CD4-positive, alpha-beta T cell treated with Interleukin-2 at 100 ng/mL for 4 hours (primary cell): ENCODE measurements around the gene RBM15B.
"Not testable (repeated sequence)": the region's sequence is repeated elsewhere in the genome, so short reads cannot be mapped to it uniquely, and the experiment has no call there.

Source experiments
- DNase-seq: peaks from one replicate; pipeline ENCODE4 v3.0.0-alpha.2; 2020; ENCODE audit warnings: low spot score

Gene RBM15B, protein sequence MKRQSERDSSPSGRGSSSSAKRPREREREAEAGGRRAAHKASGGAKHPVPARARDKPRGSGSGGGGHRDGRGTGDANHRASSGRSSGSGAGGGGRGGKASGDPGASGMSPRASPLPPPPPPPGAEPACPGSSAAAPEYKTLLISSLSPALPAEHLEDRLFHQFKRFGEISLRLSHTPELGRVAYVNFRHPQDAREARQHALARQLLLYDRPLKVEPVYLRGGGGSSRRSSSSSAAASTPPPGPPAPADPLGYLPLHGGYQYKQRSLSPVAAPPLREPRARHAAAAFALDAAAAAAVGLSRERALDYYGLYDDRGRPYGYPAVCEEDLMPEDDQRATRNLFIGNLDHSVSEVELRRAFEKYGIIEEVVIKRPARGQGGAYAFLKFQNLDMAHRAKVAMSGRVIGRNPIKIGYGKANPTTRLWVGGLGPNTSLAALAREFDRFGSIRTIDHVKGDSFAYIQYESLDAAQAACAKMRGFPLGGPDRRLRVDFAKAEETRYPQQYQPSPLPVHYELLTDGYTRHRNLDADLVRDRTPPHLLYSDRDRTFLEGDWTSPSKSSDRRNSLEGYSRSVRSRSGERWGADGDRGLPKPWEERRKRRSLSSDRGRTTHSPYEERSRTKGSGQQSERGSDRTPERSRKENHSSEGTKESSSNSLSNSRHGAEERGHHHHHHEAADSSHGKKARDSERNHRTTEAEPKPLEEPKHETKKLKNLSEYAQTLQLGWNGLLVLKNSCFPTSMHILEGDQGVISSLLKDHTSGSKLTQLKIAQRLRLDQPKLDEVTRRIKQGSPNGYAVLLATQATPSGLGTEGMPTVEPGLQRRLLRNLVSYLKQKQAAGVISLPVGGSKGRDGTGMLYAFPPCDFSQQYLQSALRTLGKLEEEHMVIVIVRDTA

DNA sequence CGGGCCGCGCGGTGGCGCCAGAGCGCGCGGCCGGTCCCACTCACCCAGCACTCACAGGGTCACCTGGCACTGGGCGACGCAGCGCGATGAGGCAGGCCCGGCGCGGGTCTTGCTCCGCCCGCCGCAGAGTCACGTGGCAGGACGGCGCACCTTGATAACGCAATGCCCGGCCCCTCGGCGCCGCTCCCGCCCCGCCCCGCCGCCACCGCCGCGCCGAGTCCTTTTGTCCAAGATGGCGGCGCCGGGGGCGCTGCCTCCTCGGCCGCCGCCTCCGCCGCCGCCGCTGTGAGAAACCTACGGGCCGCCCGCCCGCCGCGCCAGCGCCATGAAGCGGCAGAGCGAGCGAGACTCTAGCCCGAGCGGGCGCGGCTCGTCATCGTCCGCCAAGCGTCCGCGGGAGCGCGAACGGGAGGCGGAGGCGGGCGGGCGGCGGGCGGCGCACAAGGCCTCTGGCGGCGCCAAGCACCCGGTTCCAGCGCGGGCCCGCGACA lies at the start of gene RBM15B:
Gene RBM15B (plus strand): TSS at position 211 of the 491 bp plus-strand sequence. CDS start 115 bp downstream, at position 326.
- DNase-seq = peak; percentile 97

DNA sequence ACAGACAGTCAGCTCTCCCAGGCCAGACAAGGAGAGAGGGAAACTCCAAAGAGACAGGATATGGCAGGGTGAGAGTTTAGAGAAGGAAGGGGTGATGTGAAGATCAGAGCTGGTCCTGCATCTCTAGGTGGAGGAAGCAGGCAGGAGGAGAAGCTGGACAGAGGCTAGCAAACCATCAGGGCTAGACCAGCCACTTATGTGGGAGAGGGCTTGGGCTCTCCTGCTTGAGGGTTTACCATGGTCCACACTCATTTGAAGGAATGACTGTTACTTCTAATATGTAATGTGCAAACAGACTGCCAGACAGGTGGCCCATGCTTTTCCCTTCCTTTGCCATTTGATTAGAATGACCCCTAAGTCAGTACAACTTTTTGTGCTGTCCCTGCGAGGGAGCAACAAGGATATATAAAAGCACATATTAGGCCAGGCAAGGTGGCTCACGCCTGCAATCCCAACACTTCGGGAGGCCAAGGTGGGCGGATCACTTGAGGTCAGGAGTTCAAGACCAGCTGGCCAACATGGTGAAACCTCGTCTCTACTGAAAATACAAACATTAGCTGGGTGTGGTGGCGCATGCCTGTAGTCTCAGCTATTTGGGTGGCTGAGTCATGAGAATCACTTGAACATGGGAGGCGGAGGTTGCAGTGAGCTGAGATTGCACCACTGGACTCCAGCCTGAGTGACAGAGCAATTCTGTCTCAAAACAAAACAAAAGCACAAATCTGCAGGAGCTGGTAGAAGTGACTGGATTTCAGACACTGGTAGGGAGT lies 47.0 kb upstream of the RBM15B start:
- no peak for DNase-seq

DNA sequence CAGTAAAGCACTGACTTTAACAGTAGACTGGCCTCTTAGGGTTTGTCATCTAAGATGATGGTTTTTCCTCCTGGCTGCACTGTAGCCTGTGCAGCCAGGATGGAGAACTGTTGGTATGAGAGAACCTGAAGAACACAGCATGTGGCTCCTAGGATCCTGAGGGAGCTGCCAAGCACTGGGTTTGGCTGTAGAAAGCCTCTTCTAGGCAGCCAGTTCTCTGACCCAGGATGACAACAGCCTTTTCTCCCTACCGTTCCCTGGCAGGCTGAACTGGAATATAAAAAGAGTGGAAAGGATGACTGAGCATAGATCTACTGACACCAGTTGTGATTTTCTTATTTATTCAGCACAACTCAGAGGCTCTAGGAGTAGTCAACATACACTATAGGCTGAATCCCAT lies 40.3 kb upstream of the RBM15B start:
- no peak for DNase-seq

DNA sequence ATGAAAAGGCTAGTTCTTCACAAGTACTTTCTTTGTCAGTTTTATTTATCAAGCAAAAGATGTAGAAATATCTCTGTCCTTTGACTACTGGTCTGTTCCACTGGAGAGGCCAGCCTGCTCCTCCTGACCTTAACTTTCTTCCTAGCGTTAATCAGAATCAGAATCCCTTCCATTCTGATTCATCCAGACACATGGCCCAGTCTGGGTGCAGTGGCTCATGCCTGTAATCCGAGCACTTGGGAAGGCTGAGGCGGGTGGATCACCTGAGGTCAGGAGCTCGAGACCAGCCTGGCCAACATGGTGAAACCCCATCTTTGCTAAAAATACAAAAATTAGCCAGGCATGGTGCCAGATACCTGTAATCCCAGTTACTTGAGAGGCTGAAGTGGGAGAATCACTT lies 38.0 kb upstream of the RBM15B start:
- no peak for DNase-seq

DNA sequence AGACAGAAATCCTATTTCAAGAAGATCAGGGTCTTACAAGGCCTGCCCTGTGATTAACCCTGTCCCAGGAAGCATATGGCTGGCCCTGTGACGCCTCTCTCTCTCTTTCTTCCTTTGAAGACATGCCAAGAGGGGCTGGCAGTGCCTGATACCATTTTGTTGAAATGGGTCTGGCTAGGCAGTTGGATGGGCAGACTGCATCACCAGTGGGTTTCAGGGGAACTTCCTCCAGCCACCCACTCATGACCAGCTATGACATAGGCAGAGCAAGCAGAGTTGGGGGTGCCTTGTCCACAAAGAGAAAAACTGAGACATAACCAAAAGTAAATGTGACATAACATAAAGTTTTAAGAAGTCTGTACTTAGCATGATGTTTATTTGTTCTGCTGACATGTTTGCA lies 37.4 kb upstream of the RBM15B start:
- DNase-seq = no peak

DNA sequence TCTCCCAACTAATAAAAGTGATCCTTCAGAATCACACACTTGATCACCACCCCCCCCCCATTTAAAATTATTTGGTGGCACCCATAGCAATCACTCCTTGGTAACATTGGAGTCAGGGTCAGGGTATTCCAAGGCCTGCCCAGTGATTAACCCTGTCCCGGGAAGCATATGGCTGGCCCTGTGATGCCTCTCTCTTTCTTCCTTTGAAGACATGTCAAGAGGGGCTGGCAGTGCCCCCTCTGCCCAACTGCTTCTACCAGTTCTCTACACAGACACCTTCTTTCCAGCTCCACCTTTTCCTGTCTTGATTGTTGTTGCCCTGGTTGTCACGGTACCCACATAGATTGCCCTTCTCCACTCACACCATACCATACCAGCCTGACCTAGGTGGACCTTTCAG lies 36.9 kb upstream of the RBM15B start:
- no peak for DNase-seq

DNA sequence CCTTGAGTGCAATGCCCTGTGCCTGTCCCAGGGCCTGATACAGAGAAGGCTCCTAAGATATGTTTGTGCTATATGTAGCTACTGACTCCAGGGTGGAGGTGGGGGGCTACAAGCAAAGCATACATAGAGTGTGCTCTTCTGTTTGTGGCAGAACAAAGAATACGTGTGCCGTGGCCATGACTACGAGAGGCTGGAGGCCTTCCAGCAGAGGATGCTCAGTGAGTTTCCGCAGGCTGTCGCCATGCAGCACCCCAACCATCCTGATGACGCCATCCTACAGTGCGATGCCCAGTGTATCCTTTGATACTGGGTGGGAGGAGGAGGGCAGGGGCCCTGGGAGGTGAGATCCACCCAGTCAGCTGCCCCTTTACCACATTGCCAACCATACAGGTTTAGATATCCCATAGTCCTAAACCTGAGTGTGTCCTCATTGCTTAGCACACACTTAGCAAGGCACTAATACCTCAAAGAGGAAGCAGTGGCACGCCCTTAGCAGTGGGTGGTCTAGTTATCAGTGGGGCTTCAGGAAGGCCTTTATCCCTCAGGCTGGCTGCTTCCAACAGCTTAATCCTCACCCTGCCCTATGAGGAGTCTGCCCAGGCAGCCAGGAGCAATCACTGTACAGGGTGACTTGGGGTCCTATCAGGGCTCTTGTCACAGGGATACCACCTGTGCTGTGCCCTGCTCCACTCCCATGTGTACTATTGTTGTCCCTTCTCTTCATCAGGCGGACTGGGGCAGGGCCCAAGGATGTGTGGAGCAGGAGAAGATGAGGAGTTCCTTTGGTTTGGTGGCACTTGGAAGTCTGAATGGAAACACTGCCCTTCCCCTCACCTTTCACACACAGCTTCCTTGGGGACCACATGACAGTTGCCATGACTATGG lies 36.1 kb upstream of the RBM15B start:
- no peak for DNase-seq

DNA sequence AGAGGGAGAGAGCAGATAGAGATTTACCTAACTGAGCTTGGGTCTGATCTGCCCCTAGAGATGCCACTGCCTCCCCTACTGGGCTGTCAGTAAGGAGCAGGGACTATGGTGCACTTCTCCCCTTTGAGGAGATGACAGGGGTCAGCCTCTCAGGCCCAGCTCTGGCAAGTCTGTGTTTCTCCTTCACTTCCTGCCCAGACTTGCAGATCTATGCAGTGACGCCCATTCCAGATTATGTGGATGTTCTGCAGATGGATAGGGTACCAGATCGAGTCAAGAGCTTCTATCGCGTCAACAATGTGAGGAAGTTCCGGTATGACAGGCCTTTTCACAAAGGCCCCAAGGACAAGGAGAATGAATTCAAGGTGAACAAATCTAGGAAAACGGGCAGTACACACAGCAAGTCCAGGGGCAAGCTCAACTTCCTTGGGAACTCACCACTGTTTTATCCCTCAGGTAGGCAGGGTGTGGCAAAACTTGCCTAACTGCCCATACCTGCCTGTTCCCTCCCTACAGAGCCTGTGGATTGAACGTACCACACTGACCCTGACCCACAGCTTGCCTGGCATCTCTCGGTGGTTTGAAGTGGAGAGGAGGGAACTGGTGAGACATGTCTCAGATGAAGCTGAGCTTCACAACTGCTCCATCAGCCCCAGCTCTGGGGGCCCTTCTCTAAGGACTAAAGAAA lies 35.0 kb upstream of the RBM15B start:
- no peak for DNase-seq

DNA sequence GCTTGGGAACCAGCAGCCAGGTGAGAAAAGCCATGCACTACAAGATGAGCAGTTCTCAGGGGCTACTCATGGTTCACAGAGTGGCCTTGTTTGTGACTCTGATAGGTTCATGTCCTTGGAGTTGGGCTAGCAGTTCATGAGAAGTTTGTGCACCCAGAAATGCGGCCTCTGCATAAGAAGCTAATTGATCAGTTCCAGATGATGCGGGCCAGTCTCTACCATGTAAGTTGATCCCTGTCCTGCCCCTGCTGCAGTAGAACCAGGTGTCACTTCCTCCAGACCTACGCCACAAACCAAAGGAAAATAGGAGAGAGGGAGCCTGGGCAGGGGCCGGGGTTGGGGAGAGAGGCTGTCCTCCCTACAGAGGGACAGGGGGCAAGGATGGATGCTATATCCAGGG lies 33.2 kb upstream of the RBM15B start:
- no peak for DNase-seq

DNA sequence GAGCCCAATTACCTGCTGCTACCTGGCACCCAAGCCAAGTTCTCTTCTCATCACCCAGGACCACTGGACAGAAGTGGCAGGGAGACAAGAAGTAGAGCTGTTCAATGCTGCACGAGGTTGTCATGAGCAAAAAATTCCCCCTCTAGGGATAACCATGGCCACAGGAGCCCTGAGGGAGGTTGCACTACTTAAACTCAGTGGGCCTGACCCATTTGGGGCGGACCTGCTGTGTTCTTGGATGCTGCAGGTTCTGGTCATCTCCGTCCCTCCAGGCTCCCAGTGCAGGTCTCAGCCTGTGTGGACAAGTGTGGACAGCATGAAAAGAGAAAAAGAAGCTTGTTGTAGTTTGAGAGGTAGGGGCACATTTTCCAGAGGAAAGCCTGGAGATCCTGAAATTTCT lies 32.1 kb upstream of the RBM15B start:
- DNase-seq = no peak

DNA sequence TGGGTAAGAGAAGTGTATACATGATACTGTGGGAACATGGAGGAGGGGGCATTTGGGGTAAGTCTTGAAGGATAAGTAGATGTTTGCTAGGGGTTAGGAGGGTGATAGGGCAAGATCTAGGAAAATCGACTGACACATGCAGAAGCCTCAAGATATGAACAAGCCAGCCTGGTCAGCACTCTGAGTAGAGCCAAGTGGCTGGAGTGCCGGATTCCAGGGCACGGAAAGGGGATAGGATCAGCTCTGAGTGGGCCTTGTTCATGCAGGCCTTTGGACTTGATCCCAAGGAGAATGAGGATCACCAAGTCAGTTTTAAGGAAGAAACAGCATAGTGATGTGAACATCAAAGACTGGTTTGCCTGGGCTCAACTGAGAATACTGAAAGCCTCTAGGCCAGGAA lies 30.3 kb upstream of the RBM15B start:
- no peak for DNase-seq

DNA sequence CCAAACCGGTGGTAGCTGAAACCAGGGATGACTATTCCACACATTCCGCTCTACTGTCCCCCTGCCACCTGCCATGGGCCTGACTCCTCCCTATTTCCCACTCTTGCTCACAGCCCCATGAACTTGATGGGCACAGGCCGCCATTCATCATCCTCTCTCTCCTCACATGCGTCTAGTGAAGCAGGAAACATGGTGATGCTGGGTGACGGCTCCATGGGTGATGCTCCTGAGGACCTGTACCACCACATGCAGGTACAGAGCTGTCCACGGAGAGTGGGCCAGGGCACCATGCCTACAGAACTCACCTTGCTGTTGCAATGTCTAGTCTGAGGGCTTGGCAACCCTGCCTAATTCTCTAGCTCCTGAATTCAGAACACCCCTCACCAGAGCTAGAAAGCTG lies 29.3 kb upstream of the RBM15B start:
- no peak for DNase-seq

DNA sequence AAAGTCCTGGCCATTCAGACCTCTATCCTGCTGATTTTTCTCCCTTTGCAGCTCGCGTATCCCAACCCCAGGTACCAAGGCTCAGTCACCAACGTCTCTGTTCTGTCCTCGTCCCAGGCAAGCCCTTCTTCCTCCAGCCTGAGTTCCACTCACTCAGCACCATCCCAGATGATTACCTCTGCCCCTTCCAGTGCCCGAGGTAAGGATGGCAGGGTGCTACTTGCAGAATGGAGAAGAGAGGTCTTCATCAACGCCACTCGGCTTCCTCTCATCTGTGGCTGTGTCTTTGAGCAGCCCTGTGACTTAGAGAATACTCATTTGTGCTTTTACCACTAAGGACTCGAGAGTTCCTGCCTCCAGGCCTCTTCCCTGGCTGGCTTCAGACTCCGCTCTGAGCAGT lies 28.6 kb upstream of the RBM15B start:
- DNase-seq = no peak

DNA sequence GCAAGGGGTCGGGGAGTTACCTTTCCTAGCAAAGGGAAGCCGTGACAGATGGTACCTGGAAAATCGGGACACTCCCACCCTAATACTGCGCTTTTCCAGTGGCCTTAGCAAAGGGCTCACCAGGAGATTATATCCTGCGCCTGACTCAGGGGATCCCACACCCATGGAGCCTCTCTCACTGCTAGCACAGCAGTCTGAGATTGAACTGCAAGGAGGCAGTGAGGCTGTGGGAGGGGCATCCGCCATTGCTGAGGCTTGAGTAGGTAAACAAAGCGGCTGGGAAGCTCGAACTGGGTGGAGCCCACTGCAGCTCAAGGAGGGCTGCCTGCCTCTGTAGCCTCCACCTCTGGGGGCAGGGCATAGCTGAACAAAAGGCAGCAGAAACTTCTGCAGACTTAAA lies 22.8 kb upstream of the RBM15B start:
- DNase-seq = not testable (repeated sequence)

DNA sequence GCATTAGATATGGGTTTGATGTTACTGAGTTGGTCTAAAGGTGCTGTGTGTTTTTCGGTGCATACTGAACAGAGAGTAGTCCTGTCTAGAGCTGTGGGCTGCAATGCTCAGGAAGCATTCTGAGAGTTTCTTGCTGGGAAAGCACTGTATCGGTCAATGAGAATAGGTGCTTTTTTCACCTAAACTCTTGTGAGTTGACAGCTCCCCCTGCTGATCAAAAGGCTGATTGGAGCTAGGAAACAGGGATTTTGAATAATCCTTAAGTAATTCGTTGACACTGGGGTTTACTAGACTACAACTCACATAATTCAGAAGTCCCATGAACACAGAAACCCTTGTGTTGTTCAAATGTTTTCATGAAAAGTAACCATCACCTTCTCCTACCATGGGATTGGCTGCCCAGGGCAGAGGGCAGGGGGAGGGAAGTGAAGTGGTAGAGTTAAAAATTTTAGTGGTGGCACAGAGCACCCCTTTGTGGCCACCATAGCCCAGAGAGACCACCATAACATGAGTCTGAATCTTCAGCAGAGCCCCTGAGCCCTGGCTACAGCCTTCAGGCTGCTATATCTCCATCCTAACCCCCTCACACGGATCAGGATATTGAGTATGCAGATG lies 19.0 kb upstream of the RBM15B start:
- peak; percentile 68 for DNase-seq

DNA sequence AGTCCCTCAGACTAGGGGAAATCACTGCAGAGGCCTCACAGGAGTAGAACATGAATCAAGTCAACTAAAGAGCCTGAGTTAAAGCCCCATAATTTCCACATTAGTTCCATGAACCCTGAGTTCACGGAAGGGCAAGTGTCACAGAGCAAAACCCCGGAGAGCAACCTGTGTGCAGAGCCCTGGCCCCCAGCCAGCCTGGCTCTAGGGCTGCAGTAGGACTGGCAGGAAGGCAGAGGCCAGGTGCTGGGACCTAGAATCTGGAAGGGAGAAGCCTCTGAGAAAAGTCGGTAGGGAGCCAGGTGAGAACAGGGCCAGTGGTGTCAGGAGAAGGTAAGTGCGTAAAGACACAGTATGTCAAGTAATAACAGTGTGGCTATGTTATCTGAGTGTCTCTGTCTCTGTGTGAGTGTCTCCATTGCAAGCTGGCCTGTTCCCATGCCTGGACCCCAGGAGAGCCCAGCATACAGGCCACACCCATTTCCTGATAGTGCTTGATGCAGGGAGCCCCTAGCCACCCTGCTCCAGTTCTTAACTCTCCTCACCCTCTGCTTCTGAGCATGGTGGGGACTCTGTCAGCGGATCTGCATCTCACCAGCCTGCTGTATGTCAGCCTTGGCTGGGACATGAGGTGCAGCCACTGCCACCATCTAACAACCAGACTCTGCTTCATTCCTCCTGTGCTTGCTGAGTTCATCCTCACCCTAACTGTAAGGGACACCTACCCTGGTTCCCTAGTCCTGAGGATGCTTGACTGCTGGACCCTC lies 17.2 kb upstream of the RBM15B start:
- DNase-seq = no peak

DNA sequence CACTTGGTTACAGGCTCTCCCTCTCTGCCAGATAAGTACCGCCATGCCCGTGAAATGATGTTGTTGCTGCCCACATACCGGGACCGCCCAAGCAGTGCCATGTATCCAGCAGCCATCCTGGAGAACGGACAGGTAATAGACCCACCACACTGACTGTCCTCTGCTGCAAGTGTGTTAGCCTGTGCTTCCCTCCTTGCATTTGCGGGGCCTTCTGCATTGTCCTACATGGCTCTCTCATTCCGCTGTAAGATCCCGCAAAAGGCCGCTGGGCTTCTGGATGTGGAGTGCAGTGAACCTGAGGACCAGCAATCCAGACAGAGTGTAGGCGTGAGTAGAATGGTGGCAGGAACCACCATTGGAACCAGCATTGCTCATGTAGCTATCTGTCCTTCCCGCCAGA lies 16.6 kb upstream of the RBM15B start:
- no peak for DNase-seq

DNA sequence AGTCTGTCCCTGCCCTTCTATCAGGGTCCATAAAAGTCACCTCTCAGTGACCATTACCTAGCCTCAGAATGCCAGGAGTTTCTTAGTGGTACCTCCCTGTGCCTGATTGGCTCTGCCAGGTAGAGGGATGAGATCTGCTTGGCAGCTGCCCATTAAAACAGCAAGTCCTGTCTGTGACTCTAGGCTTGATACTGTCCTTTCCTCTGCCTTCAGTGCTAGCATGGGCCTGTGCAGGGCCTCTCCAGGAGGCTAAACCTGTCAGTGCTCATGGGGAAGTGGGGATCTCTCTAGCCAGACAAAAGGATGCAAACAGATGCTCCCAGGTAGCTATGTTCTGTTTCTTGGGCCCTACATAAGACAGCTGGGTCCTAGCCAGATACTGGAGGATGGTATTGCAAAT lies 15.9 kb upstream of the RBM15B start:
- DNase-seq = no peak

DNA sequence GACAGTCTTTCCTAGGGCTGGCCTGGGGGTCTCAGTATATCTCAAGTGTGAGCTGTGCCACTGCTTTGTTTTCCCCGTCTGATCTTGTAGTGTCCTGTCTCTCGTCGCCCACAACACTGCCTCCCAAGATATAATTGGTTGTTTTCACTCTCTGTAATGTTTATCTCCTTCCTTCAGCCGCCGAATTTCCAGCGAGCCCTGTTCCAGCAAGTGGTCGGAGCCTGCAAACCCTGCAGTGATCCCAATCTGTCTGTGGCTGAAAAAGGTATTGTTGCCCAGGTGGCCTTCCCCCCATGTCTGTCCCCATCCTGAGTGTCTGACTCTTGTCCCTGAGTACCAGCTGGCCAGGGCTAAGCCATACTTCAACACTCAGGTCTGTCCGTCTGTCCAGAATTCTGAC lies 15.5 kb upstream of the RBM15B start:
- DNase-seq = no peak
